HG03460 (cell line): ENCODE results near the gene MAP3K2.
"Not testable (repeated sequence)": the region's sequence is repeated elsewhere in the genome, so short reads cannot be mapped to it uniquely, and the experiment has no call there.

ENCODE experiments used
- ATAC-seq: cut with Tn5 transposase; IDR thresholded peaks from one replicate; pipeline ENCODE4 v1.9.1; 2021; ENCODE audit not compliant: unreplicated experiment

The MAP3K2 gene

GRCh38 chr2:127421116-127421800, 33.5 kb upstream of the MAP3K2 start:
- ATAC-seq = no peak

- no peak for ATAC-seq
These were observed 32.5 kb upstream of the MAP3K2 start for GRCh38 chr2:127420039-127420864.

GRCh38 chr2:127419448-127420038, 31.8 kb upstream of the MAP3K2 start:
- no peak for ATAC-seq

- no peak for ATAC-seq
These were observed 31.3 kb upstream of the MAP3K2 start for GRCh38 chr2:127419112-127419430.

GRCh38 chr2:127418300-127419111, 30.7 kb upstream of the MAP3K2 start, which contains the start of gene PROC:
Gene PROC, plus strand, starts transcription at chr2:127418427. Its CDS starts 1,516 bp downstream, at chr2:127419943.
- no peak for ATAC-seq

GRCh38 chr2:127417406-127417805, 29.6 kb upstream of the MAP3K2 start:
- ATAC-seq = no peak

- ATAC-seq = no peak
These were observed 28.8 kb upstream of the MAP3K2 start for GRCh38 chr2:127416506-127417001.

GRCh38 chr2:127415593-127416505, 28.1 kb upstream of the MAP3K2 start:
- ATAC-seq = peak; percentile 81

- ATAC-seq = no peak
These were observed 27.1 kb upstream of the MAP3K2 start for GRCh38 chr2:127414638-127415592.

GRCh38 chr2:127413782-127414637, 26.2 kb upstream of the MAP3K2 start:
- no peak for ATAC-seq

- ATAC-seq = no peak
These were observed 25.4 kb upstream of the MAP3K2 start for GRCh38 chr2:127413200-127413599.

- ATAC-seq = no peak
These were observed 24.0 kb upstream of the MAP3K2 start for GRCh38 chr2:127411653-127412369.

GRCh38 chr2:127410871-127411652, 23.3 kb upstream of the MAP3K2 start:
- no peak for ATAC-seq

GRCh38 chr2:127409716-127410115, 21.9 kb upstream of the MAP3K2 start:
- ATAC-seq = not testable (repeated sequence)

- ATAC-seq = no peak
These were observed 21.0 kb upstream of the MAP3K2 start for GRCh38 chr2:127408807-127409099.

- peak; percentile 79 for ATAC-seq
These were observed 20.4 kb upstream of the MAP3K2 start for GRCh38 chr2:127408004-127408806.
